Measurements from ENCODE around the gene PTBP3.

The PTBP3 gene

DNA sequence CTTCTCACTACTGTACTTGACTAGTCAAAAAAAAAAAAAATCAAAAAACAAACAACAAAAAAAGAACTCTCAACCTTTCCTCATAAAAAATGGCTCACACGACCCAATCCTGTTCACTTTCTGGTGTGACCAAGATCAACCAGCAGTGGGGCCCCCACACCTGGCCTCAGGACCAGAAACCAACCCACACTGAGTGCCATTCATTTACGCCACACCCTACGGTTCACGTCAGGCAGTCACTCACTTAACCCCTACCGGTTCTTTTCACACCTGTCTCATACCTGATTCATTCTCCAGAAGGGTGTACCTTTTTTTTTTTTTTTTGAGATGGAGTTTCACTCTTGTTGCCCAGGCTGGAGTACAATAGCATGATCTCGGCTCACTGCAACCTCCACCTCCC is 164.1 kb downstream of the PTBP3 start:
- no peak for DNase-seq (ENCODE audit: low read depth in 2 of 2)

DNA sequence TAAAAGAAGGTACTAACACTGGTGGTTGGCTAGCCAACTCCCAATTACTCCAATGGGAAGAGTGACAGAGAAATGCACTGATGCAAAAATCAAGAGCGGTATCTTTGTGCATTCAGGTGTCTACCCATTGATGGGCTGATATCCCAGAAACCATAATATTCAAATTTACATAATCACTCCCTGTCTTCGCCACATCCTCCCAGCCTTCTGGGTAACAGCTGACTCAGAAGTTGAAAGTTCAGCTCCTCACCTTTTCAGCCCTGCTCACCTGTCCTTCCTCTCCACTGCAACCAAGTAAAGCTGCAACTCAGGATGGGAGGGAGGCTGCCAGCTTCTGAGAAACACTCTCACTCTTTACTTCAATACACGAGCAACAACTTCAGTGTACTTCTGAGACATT is 165.2 kb downstream of the PTBP3 start:
- no peak for DNase-seq (ENCODE audit: low read depth in 2 of 2)

All from stimulated activated CD8-positive, alpha-beta memory T cell treated with anti-CD3 and anti-CD28 coated beads, Interleukin-7, amount 100 ng/mL, for 4 hours (primary cell).